Measurements from ENCODE around the gene DMXL2. TPM values are rescaled to one million over a fixed set of nuclear protein-coding genes. Genes with fewer than 3 reads are reported as not detected.

The DMXL2 gene
- polyA plus RNA-seq, 1 experiment, result 18.6 TPM

DNA sequence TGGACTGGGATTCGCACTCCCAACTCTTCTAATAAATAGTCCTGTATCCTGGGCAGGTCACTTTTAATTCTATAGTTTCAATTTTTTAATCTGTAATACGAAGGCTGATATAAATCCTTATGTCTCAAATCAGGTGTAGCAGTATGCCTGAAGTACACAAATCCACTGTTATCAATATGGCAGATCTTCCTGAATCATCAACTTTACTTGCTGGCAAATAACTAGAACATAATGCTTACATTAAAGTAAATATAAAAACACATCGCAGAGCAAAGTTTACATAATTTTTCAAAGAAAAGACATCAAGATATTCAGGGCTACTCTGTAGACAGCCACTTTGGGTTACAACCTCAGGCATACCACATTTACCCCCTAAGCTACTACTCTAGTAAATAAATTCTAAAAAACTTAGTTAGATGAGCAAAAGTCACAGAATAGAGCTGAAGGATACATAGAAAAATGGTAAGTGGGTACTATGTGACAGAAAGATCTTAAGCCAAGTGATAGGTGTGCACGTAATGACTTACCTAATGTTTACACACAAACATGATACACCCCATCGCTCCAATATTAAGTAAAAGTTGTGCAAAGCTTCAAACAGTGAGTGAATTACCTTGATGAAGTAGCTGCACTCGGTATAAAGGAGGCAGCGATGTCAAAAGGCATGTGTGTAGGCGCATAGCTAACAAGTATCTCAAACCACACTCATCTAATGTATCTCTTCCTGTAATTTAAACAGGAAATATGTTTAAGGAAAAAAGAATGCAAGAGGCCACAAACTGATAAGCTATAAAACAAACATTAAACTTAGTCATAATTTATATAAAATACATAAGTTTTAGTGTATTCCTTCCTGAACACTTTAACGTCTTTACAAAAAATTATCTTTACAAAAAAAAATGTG is 127.9 kb downstream of the DMXL2 start:
- Histone ChIP-seq H3K4me3 (ENCODE audit: low read depth, low read length) (no peak overlapping the region), H3K27me3 (ENCODE audit: control insufficient read depth, insufficient read depth, low read length) (no peaks in the 10 kb centered on the region), H3K9me3 (ENCODE audit: control insufficient read depth, insufficient read depth, low read length) (no peaks in the 10 kb centered on the region), H3K27ac (ENCODE audit: low read depth, low read length) (no peak overlapping the region)
- DNase-seq (ENCODE audit: low read depth, low spot score), result peak; percentile 18
- no peak for TF ChIP-seq CTCF (IDR thresholded peaks at IDR 0.05; ENCODE audit: low read depth, low read length)
- ChIA-PET CTCF (no interaction called here), POLR2A (interaction anchor here (0.5 to 1.2 kb wide), 4 partner anchors 14 to 1045 kb away, joined by 3 to 6 read pairs (median 4); partner anchors contain the start of gene LYSMD2)

DNA sequence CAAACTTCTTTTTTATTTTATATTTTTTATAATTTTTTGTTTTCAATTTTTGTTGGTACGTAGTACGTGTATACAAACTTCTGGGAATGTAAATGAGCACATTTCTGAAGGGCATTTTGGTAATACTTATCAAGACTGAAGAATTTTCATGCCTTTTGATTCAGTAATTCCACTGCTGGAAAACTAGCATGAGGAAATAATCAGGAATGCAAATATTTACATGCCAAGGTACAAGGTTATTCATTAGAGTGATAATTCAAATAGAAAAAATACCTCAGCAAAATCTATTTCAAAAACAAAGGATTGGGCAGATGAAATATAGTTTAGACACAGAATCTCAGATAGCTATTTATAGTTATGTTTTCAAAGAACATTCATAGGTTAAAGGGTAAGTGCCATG is 128.7 kb downstream of the DMXL2 start:
- no peak for TF ChIP-seq CTCF (IDR thresholded peaks at IDR 0.05; ENCODE audit: low read depth, low read length)
- Histone ChIP-seq H3K4me3 (ENCODE audit: low read depth, low read length) (no peak overlapping the region), H3K27ac (ENCODE audit: low read depth, low read length) (no peak overlapping the region), H3K9me3 (ENCODE audit: control insufficient read depth, insufficient read depth, low read length) (no peaks in the 10 kb centered on the region), H3K27me3 (ENCODE audit: control insufficient read depth, insufficient read depth, low read length) (no peaks in the 10 kb centered on the region)
- peak; percentile 30 for DNase-seq (ENCODE audit: low read depth, low spot score)
- POLR2A ChIA-PET, result no interaction called here
- CTCF ChIA-PET, result no interaction called here

GRCh38 chr15:51492528-51492927 is 130.0 kb downstream of the DMXL2 start:
- no peaks in the 10 kb centered on the region for H3K27me3 ChIP-seq (ENCODE audit: control insufficient read depth, insufficient read depth, low read length)
- H3K9me3 ChIP-seq (ENCODE audit: control insufficient read depth, insufficient read depth, low read length), result no peaks in the 10 kb centered on the region
- DNase-seq (ENCODE audit: low read depth, low spot score), result no peak
- no peak for TF ChIP-seq CTCF (IDR thresholded peaks at IDR 0.05; ENCODE audit: low read depth, low read length)
- H3K4me3 ChIP-seq (ENCODE audit: low read depth, low read length), result no peak overlapping the region
- POLR2A ChIA-PET, result no interaction called here
- H3K27ac ChIP-seq (ENCODE audit: low read depth, low read length), result no peak overlapping the region
- CTCF ChIA-PET, result interaction anchor here (0.9 to 1.1 kb wide), 2 partner anchors 44 to 158 kb away, joined by 3 read pairs; no protein-coding TSS in a partner anchor

DNA sequence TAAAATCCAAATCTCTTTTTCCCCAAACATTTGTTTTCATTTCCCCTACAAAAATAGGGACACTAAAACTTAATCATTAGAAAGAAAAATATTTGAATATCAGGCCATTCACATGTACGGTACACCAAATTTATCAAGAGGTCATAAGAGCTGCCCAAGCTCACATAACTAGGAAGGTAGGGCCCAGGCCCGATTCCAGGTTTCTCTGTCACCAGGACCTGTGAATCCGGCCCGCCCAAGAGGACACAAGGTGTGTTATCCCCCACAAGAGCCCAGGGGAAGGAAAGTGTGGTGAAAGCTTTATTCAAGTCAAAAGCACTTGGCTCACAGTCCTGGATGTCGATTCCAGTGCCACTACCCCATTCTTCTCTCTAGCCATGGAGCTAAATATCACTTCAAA is 130.6 kb downstream of the DMXL2 start:
- CTCF ChIA-PET, result interaction anchor here (1.1 kb wide), 1 partner anchor 158 kb away, joined by 3 read pairs; no protein-coding TSS in a partner anchor
- H3K4me3 ChIP-seq (ENCODE audit: low read depth, low read length), result no peak overlapping the region
- no peak for TF ChIP-seq CTCF (IDR thresholded peaks at IDR 0.05; ENCODE audit: low read depth, low read length)
- no peak for DNase-seq (ENCODE audit: low read depth, low spot score)
- H3K27me3 ChIP-seq (ENCODE audit: control insufficient read depth, insufficient read depth, low read length), result no peaks in the 10 kb centered on the region
- no peaks in the 10 kb centered on the region for H3K9me3 ChIP-seq (ENCODE audit: control insufficient read depth, insufficient read depth, low read length)
- H3K27ac ChIP-seq (ENCODE audit: low read depth, low read length), result no peak overlapping the region
- POLR2A ChIA-PET, result no interaction called here

DNA sequence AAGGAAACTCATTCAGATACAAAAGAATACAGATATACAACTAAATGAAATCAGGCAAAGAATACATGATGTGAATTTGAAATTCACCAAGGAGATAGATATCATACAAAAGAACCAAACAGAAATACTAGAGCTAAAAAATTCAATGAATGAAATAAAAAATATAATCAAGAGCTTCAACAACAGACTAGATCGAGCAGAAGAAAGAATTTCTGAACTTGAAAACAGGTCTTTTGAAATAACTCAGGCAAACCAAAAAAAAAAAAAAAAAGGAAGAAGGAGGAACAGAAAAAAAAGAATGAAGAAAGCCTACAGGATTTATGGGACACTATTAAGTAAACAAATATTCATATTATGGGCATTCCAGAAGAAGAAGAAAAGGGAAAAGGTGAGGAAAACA is 137.8 kb downstream of the DMXL2 start:
- Histone ChIP-seq H3K9me3 (ENCODE audit: control insufficient read depth, insufficient read depth, low read length) (peaks cover 13% of the 10 kb centered on the region), H3K27me3 (ENCODE audit: control insufficient read depth, insufficient read depth, low read length) (no peaks in the 10 kb centered on the region), H3K27ac (ENCODE audit: low read depth, low read length) (no peak overlapping the region), H3K4me3 (ENCODE audit: low read depth, low read length) (no peak overlapping the region)
- POLR2A ChIA-PET, result interaction anchor here (0.6 kb wide), 1 partner anchor 272 kb away, joined by 9 read pairs; no protein-coding TSS in a partner anchor
- DNase-seq (ENCODE audit: low read depth, low spot score), result no peak
- CTCF ChIA-PET, result no interaction called here
- TF ChIP-seq CTCF (IDR thresholded peaks at IDR 0.05; ENCODE audit: low read depth, low read length), result no peak
